HG02610 (cell line): ENCODE measurements around the gene CCDC154.
"Not testable (repeated sequence)": the region's sequence is repeated elsewhere in the genome, so short reads cannot be mapped to it uniquely, and the experiment has no call there.

Experiments used
- ATAC-seq: cut with Tn5 transposase; IDR thresholded peaks from one replicate; pipeline ENCODE4 v1.9.1; 2021; ENCODE audit warnings: mild to moderate bottlenecking, moderate library complexity; ENCODE audit not compliant: unreplicated experiment

Gene CCDC154

GRCh38 chr16:1443980-1444729 lies at the start of gene CCDC154:
Gene CCDC154, minus strand, starts transcription at chr16:1444556. Its CDS starts 234 bp downstream, at chr16:1444322.
- ATAC-seq = no peak

- ATAC-seq = no peak
These were observed 49.4 kb upstream of the CCDC154 start for GRCh38 chr16:1493746-1494094.

GRCh38 chr16:1492923-1493745 lies 48.8 kb upstream of the CCDC154 start, which contains the start of gene TELO2:
Gene TELO2, plus strand, starts transcription at chr16:1493360. Its CDS starts 922 bp downstream, at chr16:1494282.
- ATAC-seq = peak; percentile 74

GRCh38 chr16:1492082-1492922 lies 47.9 kb upstream of the CCDC154 start:
- no peak for ATAC-seq

GRCh38 chr16:1491327-1491726 lies 47.0 kb upstream of the CCDC154 start:
- ATAC-seq = no peak

- no peak for ATAC-seq
These were observed 44.7 kb upstream of the CCDC154 start for GRCh38 chr16:1489077-1489476.

- ATAC-seq = no peak
These were observed 44.3 kb upstream of the CCDC154 start, which contains the start of gene PTX4 for GRCh38 chr16:1488619-1489018. Gene PTX4, minus strand, starts transcription at chr16:1488944. Its CDS starts 35 bp downstream, at chr16:1488909.

- ATAC-seq = no peak
These were observed 43.8 kb upstream of the CCDC154 start for GRCh38 chr16:1488054-1488601.

GRCh38 chr16:1487395-1488053 lies 43.2 kb upstream of the CCDC154 start:
- ATAC-seq = no peak

- no peak for ATAC-seq
These were observed 42.4 kb upstream of the CCDC154 start for GRCh38 chr16:1486551-1487390.

GRCh38 chr16:1485847-1486496 lies 41.6 kb upstream of the CCDC154 start:
- ATAC-seq = no peak

- no peak for ATAC-seq
These were observed 37.8 kb upstream of the CCDC154 start for GRCh38 chr16:1481906-1482835.

GRCh38 chr16:1478937-1479336 lies 34.6 kb upstream of the CCDC154 start:
- ATAC-seq = not testable (repeated sequence)

- ATAC-seq = no peak
These were observed 32.7 kb upstream of the CCDC154 start for GRCh38 chr16:1477033-1477432.

GRCh38 chr16:1475552-1476114 lies 31.3 kb upstream of the CCDC154 start:
- no peak for ATAC-seq

- peak; percentile 75 for ATAC-seq
These were observed 30.6 kb upstream of the CCDC154 start, which contains the start of gene CLCN7 for GRCh38 chr16:1474796-1475551. Gene CLCN7, minus strand, starts transcription at chr16:1475028. Its CDS starts 54 bp downstream, at chr16:1474974.
